PFSK-1 (cell line): ENCODE data around the gene USP2.

Experiments
- POLR2AphosphoS5 ChIP-seq: IDR thresholded peaks from 2 replicates; pipeline ENCODE4 v1.6.1; 2012; ENCODE audit warnings: low read depth, mild to moderate bottlenecking, control low read depth, low read length, moderate library complexity
- TAF1 ChIP-seq: IDR thresholded peaks from 2 replicates; pipeline ENCODE4 v1.6.1; 2012; ENCODE audit warnings: low read length, control low read depth, borderline replicate concordance; ENCODE audit not compliant: insufficient read depth
- TF ChIP-seq, protein P1 (sequence below), 2 experiments: IDR thresholded peaks; 2 replicates each; pipeline versions ENCODE4 v1.6.1 to v1.8.0; 2011 to 2012; ENCODE audit warnings: low read depth in 2 of 2, low read length in 2 of 2, control low read depth in 1 of 2, inconsistent platforms in 1 of 2, mild to moderate bottlenecking in 1 of 2, moderate library complexity in 1 of 2; ENCODE audit not compliant: insufficient read depth in 1 of 2

DNA sequence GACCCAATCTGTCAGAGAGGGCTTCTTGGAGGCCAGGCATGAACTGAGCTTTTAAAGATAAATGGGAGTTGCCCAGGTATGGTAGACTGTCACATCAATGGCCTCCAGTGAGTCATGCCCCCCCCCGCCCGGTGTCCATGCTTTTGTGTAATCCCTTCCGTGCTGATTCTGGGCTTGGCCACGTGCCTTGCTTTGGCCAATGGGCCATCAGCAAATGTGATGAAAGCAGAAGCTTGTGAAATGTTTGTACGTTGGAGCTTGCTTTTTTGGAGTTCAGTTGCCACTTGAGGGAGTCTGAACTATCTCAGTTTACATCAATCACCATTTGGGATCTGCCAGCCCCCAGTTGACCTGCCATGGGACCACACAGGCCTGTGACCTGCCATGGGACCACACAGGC is 45.8 kb upstream of the USP2 start:
- TF ChIP-seq POLR2AphosphoS5 (no peak), TAF1 (no peak)
- TF ChIP-seq, protein P1, sequence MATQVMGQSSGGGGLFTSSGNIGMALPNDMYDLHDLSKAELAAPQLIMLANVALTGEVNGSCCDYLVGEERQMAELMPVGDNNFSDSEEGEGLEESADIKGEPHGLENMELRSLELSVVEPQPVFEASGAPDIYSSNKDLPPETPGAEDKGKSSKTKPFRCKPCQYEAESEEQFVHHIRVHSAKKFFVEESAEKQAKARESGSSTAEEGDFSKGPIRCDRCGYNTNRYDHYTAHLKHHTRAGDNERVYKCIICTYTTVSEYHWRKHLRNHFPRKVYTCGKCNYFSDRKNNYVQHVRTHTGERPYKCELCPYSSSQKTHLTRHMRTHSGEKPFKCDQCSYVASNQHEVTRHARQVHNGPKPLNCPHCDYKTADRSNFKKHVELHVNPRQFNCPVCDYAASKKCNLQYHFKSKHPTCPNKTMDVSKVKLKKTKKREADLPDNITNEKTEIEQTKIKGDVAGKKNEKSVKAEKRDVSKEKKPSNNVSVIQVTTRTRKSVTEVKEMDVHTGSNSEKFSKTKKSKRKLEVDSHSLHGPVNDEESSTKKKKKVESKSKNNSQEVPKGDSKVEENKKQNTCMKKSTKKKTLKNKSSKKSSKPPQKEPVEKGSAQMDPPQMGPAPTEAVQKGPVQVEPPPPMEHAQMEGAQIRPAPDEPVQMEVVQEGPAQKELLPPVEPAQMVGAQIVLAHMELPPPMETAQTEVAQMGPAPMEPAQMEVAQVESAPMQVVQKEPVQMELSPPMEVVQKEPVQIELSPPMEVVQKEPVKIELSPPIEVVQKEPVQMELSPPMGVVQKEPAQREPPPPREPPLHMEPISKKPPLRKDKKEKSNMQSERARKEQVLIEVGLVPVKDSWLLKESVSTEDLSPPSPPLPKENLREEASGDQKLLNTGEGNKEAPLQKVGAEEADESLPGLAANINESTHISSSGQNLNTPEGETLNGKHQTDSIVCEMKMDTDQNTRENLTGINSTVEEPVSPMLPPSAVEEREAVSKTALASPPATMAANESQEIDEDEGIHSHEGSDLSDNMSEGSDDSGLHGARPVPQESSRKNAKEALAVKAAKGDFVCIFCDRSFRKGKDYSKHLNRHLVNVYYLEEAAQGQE (IDR thresholded peaks at IDR 0.05; ENCODE audit: insufficient read depth in 1 of 2, low read depth in 2 of 2, low read length in 2 of 2), result no peak
